GM10248 (cell line): ENCODE results near the gene NUDT2.

ENCODE experiments used
- CTCF ChIA-PET: fragments of 300-600 bp; sonication (Branson Sonifier 250); formaldehyde crosslinking; extraction: SDS; loops from one replicate; lab custom pipeline; 2021; ENCODE audit warnings: antibody characterized with exemption; lab: Yijun Ruan, JAX
- POLR2A ChIA-PET: fragments of 350-650 bp; sonication (Branson Sonifier 250); formaldehyde crosslinking; extraction: SDS; loops from one replicate; lab custom pipeline; 2020; ENCODE audit warnings: antibody characterized with exemption; lab: Yijun Ruan, JAX
- DNase-seq: peaks from one replicate; pipeline ENCODE4 v3.0.0; 2012; ENCODE audit errors: extremely low spot score
- TF ChIP-seq, protein P1 (sequence below): IDR thresholded peaks from 2 replicates; pipeline ENCODE4 v1.5.1; 2012; ENCODE audit warnings: mild to moderate bottlenecking, low read depth; ENCODE audit errors: extremely low read depth, missing control alignments, control extremely low read depth

NUDT2 gene

DNA sequence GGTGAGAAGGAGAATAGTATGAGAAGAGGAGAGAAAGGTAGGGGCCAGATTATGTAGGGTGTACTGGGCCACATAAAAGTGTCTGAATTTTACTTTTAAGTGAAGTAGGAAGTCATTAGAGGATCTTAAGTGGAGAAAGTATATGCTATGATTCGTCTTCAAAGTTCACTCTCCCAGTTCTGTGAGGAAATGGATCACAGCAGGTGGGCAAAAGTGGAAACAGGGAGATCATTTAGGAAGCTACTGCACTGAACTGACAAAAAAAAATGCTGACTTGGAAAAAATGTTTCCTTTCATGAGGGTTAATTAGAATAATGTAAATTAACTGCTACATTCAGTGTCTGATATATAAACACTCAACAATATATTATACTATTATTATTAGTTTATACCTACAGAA is 2.7 kb upstream of the NUDT2 start:
- CTCF ChIA-PET: interaction anchor here (1.9 kb wide), 1 partner anchor 50 kb away, joined by 9 read pairs; the partner anchor contains the start of gene MYORG

DNA sequence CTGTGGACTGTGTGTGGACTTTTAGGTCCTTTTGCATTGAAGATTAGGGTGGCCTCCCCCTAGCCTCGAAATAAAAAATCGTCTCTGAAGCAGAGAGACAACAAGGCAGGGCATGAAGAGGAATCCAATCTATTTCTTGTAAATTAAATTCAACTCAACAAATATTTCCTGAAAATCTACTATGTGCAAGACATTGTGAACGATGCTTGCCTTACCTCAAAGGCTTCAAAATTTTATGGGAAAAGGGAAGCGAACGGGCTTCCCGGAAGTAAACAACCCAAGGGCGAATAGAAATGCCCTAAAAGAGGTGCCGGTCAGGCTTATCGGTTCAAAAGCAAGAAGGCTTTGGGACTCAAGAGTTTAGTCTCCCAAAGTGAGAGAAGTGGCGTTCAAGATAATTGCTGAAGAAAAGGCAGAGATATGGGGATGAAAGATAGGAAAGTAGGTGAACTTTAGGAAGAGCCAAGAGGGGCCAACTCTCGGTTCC is 826 bp upstream of the NUDT2 start:
- TF ChIP-seq, protein P1, sequence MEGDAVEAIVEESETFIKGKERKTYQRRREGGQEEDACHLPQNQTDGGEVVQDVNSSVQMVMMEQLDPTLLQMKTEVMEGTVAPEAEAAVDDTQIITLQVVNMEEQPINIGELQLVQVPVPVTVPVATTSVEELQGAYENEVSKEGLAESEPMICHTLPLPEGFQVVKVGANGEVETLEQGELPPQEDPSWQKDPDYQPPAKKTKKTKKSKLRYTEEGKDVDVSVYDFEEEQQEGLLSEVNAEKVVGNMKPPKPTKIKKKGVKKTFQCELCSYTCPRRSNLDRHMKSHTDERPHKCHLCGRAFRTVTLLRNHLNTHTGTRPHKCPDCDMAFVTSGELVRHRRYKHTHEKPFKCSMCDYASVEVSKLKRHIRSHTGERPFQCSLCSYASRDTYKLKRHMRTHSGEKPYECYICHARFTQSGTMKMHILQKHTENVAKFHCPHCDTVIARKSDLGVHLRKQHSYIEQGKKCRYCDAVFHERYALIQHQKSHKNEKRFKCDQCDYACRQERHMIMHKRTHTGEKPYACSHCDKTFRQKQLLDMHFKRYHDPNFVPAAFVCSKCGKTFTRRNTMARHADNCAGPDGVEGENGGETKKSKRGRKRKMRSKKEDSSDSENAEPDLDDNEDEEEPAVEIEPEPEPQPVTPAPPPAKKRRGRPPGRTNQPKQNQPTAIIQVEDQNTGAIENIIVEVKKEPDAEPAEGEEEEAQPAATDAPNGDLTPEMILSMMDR: no peak
- ChIA-PET CTCF (interaction anchor here (1.2 to 1.9 kb wide), 2 partner anchors 10 to 48 kb away, joined by 5 to 9 read pairs; partner anchors contain the start of gene MYORG), POLR2A (no interaction called here)
- no peak for DNase-seq

More for the DNA sequence above, 2.7 kb upstream of the NUDT2 start:
- TF ChIP-seq, protein P1: no peak
- POLR2A ChIA-PET: no interaction called here
- DNase-seq: no peak

DNA sequence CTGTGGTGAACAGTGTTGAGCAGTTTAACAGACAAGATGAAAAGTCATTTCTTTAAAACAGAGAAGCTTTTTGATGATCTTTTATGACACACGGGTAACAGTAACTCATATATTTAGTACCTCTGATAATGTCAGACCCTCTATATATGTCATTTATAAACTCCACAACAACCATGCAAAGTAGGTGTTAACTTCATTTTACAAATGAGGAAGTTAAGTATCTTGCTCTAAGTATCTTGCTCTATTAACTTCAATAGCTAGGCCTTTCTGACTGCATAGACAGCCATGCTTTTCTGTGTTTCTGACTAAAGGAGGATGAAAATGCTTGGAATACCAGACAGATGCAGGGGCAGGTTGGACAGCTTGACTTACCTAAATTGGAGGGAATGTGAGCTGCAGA is 1.8 kb downstream of the NUDT2 start:
- ChIA-PET CTCF (interaction anchor here (1.2 to 8.0 kb wide), 7 partner anchors 10 to 263 kb away, joined by 3 to 162 read pairs (median 11); partner anchors contain the start of gene MYORG), POLR2A (no interaction called here)
- TF ChIP-seq, protein P1: no peak
- no peak for DNase-seq

DNA sequence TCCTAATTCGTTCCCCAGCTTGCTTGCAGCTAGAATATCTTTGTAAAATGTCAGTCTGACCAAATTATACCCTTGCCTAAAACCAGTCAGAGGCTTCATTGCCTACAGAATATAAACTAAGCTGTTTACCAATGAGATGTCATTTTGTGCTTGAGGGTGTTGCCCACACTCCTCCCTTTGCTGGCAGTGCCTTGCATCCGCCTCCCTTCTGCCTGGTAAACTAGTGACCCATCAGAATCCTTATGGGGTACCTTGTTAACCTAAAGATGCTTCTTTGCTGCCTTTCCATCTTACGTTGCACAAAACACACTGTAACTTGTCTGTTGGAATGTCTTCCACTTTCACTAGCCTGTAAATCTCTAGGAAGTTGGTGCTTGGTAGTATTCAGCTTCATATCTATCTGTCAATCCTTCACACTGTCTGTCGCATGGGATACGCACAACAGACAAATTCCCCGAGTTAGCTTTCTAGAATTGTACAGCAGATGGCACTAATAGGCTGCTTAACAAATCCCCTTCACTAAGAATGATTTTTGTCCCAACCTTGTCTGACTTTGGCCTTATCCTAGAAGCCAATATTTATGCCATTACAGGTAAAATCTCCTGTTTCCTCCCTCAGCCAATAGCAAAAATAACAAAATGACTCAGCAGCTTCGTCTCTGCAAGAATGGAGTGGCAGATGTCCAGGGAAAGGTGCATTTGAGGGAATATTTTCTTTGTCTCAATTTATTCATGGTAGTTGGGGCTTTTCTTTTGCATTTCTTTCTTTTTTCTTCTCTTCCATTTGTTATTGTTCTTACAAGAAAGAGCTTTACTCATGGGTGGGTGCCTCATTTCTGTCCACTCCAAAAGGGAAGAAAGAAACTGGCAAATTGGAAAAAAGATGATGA is 3.0 kb downstream of the NUDT2 start:
- ChIA-PET CTCF (interaction anchor here (1.0 to 8.0 kb wide), 18 partner anchors 9 to 303 kb away, joined by 3 to 162 read pairs (median 5); partner anchors contain the start of gene MYORG), POLR2A (interaction anchor here (0.6 kb wide), 1 partner anchor 42 kb away, joined by 3 read pairs; no protein-coding TSS in a partner anchor)
- DNase-seq: no peak
- TF ChIP-seq, protein P1: peak; percentile 47

DNA sequence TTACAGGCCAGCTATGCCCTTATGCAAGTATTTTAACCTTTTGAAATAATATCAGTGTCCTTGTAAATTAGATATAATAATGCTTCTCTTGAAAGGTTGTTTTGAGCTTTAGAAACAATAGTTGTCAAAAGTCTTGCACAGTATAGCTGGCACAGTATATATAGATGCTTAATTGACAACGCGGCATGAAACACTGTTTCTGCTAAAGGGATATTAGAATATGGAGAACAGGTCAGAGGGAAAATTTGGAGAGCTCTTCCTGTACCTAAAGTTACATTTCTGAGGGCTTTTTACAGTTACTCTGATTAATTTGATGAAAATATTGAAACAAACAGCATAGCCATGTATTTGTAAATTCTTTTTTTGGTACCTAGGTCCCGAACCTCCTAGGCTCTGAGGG is 4.5 kb downstream of the NUDT2 start:
- ChIA-PET CTCF (interaction anchor here (0.7 to 8.0 kb wide), 12 partner anchors 11 to 596 kb away, joined by 3 to 162 read pairs (median 6); partner anchors contain the start of gene MYORG), POLR2A (interaction anchor here (0.6 to 2.8 kb wide), 2 partner anchors 43 to 364 kb away, joined by 8 to 9 read pairs; partner anchors contain the start of gene MYORG)
- no peak for DNase-seq
- TF ChIP-seq, protein P1: no peak

DNA sequence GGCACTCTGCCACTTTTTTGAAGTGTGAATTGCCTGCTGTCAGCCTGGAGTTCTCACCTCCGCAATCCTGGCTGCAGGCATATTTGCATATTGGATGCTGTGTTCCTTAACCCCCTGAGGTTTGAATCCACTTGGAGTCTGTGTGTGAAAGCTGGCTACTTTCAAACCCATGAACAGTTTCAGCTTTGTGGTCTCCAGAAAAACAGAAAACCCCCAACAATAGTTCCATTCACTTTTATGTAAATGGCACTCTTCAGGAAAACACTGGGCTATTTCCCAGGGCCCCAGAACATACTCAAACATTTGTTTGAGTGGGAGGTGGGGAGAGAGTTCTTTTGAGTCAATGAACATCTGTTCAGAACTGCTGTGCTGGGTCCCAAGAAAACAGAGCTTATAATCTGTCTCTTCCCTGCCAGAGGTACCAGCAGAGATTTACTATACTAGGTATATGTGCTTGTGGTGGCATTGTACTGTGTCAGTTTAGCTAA is 5.0 kb downstream of the NUDT2 start:
- no peak for DNase-seq
- TF ChIP-seq, protein P1: no peak
- ChIA-PET CTCF (interaction anchor here (0.7 to 8.0 kb wide), 10 partner anchors 10 to 597 kb away, joined by 3 to 162 read pairs (median 6); partner anchors contain the start of gene MYORG), POLR2A (interaction anchor here (0.6 to 2.8 kb wide), 3 partner anchors 42 to 364 kb away, joined by 3 to 9 read pairs (median 8); partner anchors contain the start of gene MYORG)
